Effector memory CD4-positive, alpha-beta T cell (primary cell): ENCODE measurements around the gene CARD11.
A peak's percentile ranks its signal among the peaks of the same experiment; 100 is the strongest.

Source experiments
- DNase-seq, 3 donors: peaks; one replicate each; pipeline ENCODE4 v3.0.0-alpha.2; 2020
- H3K27ac ChIP-seq: 2 replicates; pipeline ENCODE4 v1.7.0; 2013; ENCODE audit warnings: mild to moderate bottlenecking, low read length, moderate library complexity; ENCODE audit not compliant: insufficient read depth, poor library complexity, severe bottlenecking
- H3K27me3 ChIP-seq: replicated peaks from 2 replicates; pipeline ENCODE4 v1.7.0; 2013; ENCODE audit warnings: mild to moderate bottlenecking, low read length; ENCODE audit not compliant: insufficient read depth, control insufficient read depth, poor library complexity, severe bottlenecking
- H3K36me3 ChIP-seq: 2 replicates; pipeline ENCODE4 v1.7.0; 2013; ENCODE audit warnings: mild to moderate bottlenecking, low read length, moderate library complexity; ENCODE audit not compliant: control insufficient read depth, insufficient read depth
- H3K4me1 ChIP-seq: 2 replicates; pipeline ENCODE4 v1.7.0; 2013; ENCODE audit warnings: low read length, mild to moderate bottlenecking; ENCODE audit not compliant: control insufficient read depth, insufficient read depth, poor library complexity, severe bottlenecking
- H3K4me3 ChIP-seq: 2 replicates; pipeline ENCODE4 v1.7.0; 2013; ENCODE audit warnings: low read length, low read depth, mild to moderate bottlenecking; ENCODE audit not compliant: insufficient read depth, poor library complexity, severe bottlenecking
- H3K9me3 ChIP-seq: 2 replicates; pipeline ENCODE4 v1.7.0; 2013; ENCODE audit warnings: mild to moderate bottlenecking, low read length, moderate library complexity; ENCODE audit not compliant: control insufficient read depth

CARD11 gene

DNA sequence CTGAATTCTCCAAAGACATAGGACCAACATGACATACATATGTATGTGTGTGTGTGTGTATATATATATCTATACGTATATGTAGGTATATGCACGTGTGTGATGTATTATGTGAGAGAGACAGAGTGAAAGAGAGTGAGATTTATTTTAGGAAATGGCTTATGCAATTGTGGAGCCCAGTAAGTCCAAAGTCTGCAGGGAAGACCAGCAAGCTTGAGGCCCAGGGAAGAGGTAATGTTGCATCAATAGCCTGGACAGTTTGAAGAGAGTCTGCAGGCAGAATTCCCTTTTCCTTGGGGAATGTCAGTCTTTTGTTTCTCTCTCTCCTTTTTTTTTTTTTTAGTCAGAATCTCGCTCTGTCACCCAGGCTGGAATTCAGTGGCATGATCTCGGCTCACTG is 33.0 kb upstream of the CARD11 start:
- Histone ChIP-seq H3K4me3 (no peak overlapping the region), H3K4me1 (no peaks in the 10 kb centered on the region), H3K9me3 (no peaks in the 10 kb centered on the region), H3K27ac (no peak overlapping the region), H3K36me3 (no peaks in the 10 kb centered on the region), H3K27me3 (no peaks in the 10 kb centered on the region)
- DNase-seq: no peak

DNA sequence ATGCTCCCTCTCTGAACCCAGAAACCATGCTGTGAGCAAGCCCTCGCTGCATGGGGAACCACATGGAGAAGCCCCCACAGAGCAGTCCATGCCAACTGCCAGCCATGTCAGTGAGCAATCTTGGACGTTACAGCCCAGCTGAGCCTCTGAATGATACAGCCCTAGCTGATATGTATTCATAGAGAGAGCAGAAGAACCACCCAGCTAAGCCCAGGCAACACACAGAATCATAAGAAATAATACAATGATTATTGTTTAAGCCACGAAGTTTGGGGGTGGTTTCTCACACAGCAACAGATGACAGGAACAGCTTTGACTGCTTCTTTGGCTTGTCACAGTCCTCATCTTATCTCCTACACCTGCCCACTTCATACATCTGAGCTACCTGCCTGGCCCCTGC is 32.5 kb upstream of the CARD11 start:
- H3K36me3 ChIP-seq: no peaks in the 10 kb centered on the region

DNA sequence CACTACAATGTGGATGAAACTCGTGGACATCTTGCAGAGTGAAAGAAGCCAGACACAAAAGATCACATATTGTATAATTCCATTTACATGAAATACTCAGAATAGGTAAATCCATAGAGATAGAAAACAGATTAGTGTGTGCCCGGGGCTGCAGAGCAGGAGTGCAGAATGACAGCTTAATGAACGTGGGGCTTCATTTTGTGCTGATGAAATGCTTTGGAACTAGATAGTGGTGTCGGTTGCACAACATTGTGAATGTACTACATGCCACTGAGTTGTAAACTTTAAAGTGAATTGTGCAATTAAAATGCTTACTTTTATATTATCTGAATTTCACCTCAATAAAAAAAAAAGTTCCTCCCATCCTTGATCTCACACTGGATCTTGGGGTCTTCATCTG is 31.8 kb upstream of the CARD11 start:
- Histone ChIP-seq H3K9me3 (no peaks in the 10 kb centered on the region), H3K4me1 (no peaks in the 10 kb centered on the region), H3K27ac (no peak overlapping the region), H3K4me3 (no peak overlapping the region), H3K36me3 (no peaks in the 10 kb centered on the region), H3K27me3 (no peaks in the 10 kb centered on the region)
- no peak for DNase-seq

More for the DNA sequence above, 32.5 kb upstream of the CARD11 start:
- H3K9me3 ChIP-seq: no peaks in the 10 kb centered on the region
- H3K4me3 ChIP-seq: no peak overlapping the region
- no peaks in the 10 kb centered on the region for H3K27me3 ChIP-seq
- DNase-seq: no peak
- no peaks in the 10 kb centered on the region for H3K4me1 ChIP-seq
- no peak overlapping the region for H3K27ac ChIP-seq

DNA sequence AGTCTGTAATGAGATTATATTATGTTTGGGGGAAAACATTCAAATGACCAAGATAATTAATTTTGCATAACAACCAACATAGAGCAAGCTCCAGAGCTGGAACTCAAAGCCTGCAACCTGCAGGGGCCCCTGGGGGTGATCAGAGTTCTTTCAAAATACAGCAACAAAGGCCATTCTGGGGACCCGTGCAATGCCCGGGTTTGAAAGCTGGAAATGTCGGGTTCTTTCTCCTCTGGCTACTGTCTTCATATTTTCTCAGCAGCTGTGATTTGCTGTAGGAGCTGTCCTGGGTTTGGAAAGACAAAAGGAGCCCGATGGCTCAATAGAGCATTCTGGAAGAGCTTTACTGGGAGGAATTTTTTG is 30.8 kb upstream of the CARD11 start:
- Histone ChIP-seq H3K4me1 (peaks cover 9% of the 10 kb centered on the region), H3K9me3 (no peaks in the 10 kb centered on the region), H3K27ac (no peak overlapping the region), H3K27me3 (no peaks in the 10 kb centered on the region), H3K4me3 (no peak overlapping the region), H3K36me3 (no peaks in the 10 kb centered on the region)
- DNase-seq: no peak

DNA sequence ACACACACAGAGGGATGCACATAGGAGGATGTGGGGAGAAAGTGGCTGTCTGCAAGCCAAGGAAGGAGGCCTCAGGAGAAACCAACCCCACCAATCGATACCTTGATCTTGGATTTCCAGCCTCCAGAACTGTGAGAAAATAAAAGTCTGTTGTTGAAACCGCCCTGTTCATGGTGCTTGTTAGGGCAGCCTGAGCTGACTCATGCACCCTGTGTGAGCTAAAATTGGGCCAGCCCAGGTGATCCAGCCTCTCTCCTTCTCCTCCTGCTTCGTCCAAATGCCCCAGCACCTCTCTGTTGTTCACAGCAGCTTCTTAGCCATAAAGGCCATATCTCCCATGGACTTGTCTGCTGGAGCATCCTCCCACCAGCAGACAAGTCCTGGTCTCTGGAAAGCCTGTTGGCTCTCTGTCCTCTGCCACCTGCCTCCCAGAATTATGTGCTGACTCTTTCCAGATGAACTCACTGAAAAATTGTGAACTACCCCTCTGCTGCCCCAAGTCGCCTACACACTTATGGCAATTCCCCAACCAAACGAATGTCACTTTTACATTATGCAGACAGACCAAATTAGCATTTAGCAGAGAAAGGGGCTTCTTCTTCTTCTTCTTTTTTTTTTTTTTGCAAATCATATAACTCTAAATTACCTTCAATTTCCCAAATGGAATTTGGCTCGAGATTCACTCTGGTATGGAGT is 30.2 kb upstream of the CARD11 start:
- no peaks in the 10 kb centered on the region for H3K27me3 ChIP-seq
- no peaks in the 10 kb centered on the region for H3K9me3 ChIP-seq
- no peak overlapping the region for H3K4me3 ChIP-seq
- DNase-seq: no peak
- no peak overlapping the region for H3K27ac ChIP-seq
- H3K36me3 ChIP-seq: no peaks in the 10 kb centered on the region
- H3K4me1 ChIP-seq: peaks cover 15% of the 10 kb centered on the region

DNA sequence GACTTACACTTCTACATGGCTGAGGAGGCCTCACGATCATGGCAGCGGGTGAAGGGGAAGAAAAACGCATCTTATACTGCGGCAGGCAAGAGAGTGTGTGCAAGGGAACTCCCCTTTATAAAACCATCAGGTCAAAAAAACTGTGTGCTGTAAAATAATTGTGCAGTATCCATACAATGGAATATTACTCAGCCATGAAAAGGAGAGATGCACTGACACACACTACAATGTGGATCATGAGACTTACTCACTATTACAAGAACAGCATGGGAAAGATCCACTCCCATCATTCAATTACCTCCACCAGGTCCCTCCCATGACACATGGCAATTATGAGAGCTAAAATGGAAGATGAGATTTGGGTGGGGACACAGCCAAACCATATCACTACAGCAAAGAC is 27.2 kb upstream of the CARD11 start:
- no peaks in the 10 kb centered on the region for H3K9me3 ChIP-seq
- no peak overlapping the region for H3K4me3 ChIP-seq
- no peak for DNase-seq
- H3K36me3 ChIP-seq: no peaks in the 10 kb centered on the region
- no peaks in the 10 kb centered on the region for H3K27me3 ChIP-seq
- peaks cover 38% of the 10 kb centered on the region for H3K4me1 ChIP-seq
- no peak overlapping the region for H3K27ac ChIP-seq

DNA sequence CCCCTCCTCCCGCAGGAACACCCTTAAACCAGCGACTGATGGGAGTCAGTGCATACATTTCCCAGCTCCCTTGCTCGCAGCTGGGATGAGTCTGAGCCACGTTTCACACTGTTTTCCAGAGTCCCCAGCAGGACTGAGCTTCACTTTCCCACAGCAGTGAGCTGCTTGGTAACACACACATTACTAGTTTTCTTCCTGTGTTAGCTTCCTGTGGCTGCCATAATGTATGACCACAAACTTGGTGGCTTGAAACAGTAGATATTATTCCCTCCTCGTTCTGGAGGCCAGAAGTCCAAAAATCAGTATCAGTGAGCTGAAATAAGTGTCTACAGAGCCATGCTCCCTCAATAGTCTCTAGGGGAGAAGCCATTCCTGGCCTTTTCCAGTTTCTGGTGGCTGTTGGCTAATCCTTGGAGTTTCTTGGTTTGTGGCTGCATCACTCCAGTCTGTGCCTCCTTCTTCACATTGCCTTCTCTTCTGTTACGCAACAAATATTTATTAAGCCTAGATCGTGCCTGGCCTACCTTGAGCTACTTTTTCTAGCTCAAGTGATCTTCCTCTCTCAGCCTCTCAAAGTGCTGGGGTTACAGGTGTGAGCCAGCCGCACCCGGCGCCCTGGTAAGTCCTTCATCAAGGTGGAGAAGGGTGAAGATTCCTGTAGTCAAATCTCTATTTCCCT is 26.2 kb upstream of the CARD11 start:
- H3K4me1 ChIP-seq: peaks cover 42% of the 10 kb centered on the region
- H3K27me3 ChIP-seq: no peaks in the 10 kb centered on the region
- H3K27ac ChIP-seq: no peak overlapping the region
- no peak for DNase-seq
- no peak overlapping the region for H3K4me3 ChIP-seq
- H3K36me3 ChIP-seq: no peaks in the 10 kb centered on the region
- no peaks in the 10 kb centered on the region for H3K9me3 ChIP-seq

DNA sequence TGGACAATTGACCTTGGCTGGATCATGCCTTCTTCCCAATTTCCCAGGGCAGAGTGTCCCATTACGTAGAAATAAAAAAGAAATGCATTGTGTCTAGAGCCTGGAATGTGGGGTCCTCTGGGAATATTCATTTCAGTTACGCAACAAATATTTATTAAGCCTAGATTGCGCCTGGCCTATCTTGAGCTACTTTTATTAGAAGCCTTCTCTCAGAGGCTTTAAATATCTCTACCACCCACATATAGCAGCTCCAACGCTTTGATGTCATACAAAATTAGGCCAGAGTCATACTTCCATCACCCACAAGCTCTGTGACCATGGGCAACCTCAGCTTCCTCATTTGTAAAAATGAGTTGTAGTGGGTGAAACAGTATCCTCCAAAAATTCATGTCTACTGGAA is 24.9 kb upstream of the CARD11 start:
- Histone ChIP-seq H3K36me3 (no peaks in the 10 kb centered on the region), H3K4me1 (peaks cover 53% of the 10 kb centered on the region), H3K4me3 (no peak overlapping the region), H3K27ac (peak overlapping the region; percentile 5), H3K9me3 (no peaks in the 10 kb centered on the region), H3K27me3 (no peaks in the 10 kb centered on the region)
- no peak for DNase-seq

DNA sequence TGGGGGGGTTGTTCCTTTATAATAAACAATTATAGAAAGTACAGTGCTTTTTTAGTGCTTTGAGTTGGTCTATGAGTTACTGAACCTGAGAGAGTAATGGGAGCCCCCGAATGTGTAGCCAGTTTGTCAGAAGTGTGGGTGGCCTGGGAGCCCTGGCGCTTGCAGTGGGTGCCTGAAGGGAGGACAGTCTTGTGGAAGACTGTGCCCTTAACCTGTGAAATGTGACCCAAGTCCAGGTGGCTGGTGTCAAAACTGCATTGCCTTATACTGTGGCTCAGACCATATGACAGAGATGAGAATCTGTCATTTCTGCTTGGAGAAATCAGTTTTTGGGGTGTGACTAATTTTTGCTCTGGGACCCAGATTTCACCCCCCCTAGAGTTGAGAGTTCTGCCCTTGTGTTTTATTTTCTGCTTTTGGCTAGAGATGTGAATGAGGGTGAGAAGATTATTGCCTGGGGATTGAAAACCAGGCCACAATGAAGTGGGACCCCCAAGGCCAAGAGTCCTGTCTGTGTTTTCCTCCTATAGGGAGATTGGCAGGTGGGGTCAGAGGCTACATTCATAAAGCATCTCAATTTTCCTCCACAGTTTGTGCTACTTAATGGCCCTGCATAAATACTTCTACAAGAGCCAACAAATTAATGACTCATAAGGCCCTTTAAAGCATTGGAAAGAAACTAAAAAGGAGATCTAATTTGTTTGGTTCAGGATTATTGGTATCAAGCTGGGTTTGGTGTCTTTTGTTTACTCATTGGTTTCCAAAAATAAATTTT is 24.1 kb upstream of the CARD11 start:
- Histone ChIP-seq H3K9me3 (no peaks in the 10 kb centered on the region), H3K4me1 (peaks cover 57% of the 10 kb centered on the region), H3K4me3 (no peak overlapping the region), H3K27me3 (no peaks in the 10 kb centered on the region), H3K27ac (no peak overlapping the region), H3K36me3 (no peaks in the 10 kb centered on the region)
- no peak for DNase-seq

DNA sequence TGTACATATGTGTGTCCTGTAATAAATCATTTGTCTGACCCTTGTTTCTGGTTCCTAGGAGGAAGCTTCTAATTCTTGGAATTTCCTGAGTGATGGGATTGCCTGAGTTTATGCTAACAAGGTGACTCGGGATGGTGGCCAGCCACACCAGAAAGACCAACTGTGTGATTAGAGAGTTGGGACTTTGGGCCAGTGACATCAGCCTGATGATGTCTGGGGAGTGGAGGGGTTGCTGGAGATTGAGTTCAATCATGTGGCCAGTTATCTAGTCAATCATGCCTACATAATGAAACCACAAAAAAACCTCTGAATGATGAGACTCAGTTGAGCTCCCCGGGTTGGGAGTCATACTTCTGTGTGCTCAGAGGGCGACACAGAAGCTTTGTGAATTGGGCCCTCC is 23.5 kb upstream of the CARD11 start:
- H3K36me3 ChIP-seq: no peaks in the 10 kb centered on the region
- H3K9me3 ChIP-seq: no peaks in the 10 kb centered on the region
- no peak overlapping the region for H3K4me3 ChIP-seq
- no peak overlapping the region for H3K27ac ChIP-seq
- H3K27me3 ChIP-seq: no peaks in the 10 kb centered on the region
- peaks cover 59% of the 10 kb centered on the region for H3K4me1 ChIP-seq
- peak in 1 of 3 donors; percentile 17 for DNase-seq
